CD4-positive, alpha-beta T cell treated with Interleukin-1 beta for 1 hour (primary cell): ENCODE results near the gene FZD4.
"Not testable (repeated sequence)": the region's sequence is repeated elsewhere in the genome, so short reads cannot be mapped to it uniquely, and the experiment has no call there.

Experiments
- DNase-seq, 2 donors: peaks; one replicate each; pipeline ENCODE4 v3.0.0-alpha.2; 2020 to 2022

The FZD4 gene

GRCh38 chr11:86934926-86935579 is 20.1 kb downstream of the FZD4 start:
- DNase-seq, result no peak

GRCh38 chr11:86934582-86934900 is 20.7 kb downstream of the FZD4 start:
- no peak for DNase-seq

- no peak for DNase-seq
Measured at GRCh38 chr11:86933891-86934581, 21.2 kb downstream of the FZD4 start.

- no peak for DNase-seq
Measured at GRCh38 chr11:86932924-86933875, 22.0 kb downstream of the FZD4 start.

- DNase-seq, result no peak
Measured at GRCh38 chr11:86932259-86932585, 23.0 kb downstream of the FZD4 start.

GRCh38 chr11:86931548-86932258 is 23.5 kb downstream of the FZD4 start:
- no peak for DNase-seq

- DNase-seq, result no peak
Measured at GRCh38 chr11:86930957-86931547, 24.1 kb downstream of the FZD4 start.

GRCh38 chr11:86926975-86927374 is 28.2 kb downstream of the FZD4 start:
- DNase-seq, result no peak

GRCh38 chr11:86923999-86924766 is 31.0 kb downstream of the FZD4 start:
- no peak for DNase-seq

- DNase-seq, result no peak
Measured at GRCh38 chr11:86922225-86922624, 33.0 kb downstream of the FZD4 start.

- peak in 1 of 2 donors; percentile 12 for DNase-seq
Measured at GRCh38 chr11:86919557-86920210, 35.5 kb downstream of the FZD4 start.

GRCh38 chr11:86918973-86919372 is 36.2 kb downstream of the FZD4 start:
- no peak for DNase-seq

GRCh38 chr11:86918496-86918895 is 36.7 kb downstream of the FZD4 start:
- no peak for DNase-seq

GRCh38 chr11:86917589-86917988 is 37.6 kb downstream of the FZD4 start:
- DNase-seq, result no peak

- no peak for DNase-seq
Measured at GRCh38 chr11:86916330-86916729, 38.9 kb downstream of the FZD4 start.

GRCh38 chr11:86915850-86916249 is 39.3 kb downstream of the FZD4 start:
- not testable (repeated sequence) for DNase-seq

GRCh38 chr11:86914865-86915519 is 40.2 kb downstream of the FZD4 start:
- no peak for DNase-seq

- no peak for DNase-seq
Measured at GRCh38 chr11:86912238-86912637, 43.0 kb downstream of the FZD4 start.

- no peak for DNase-seq
Measured at GRCh38 chr11:86910592-86910991, 44.6 kb downstream of the FZD4 start.

GRCh38 chr11:86906198-86906597 is 49.0 kb downstream of the FZD4 start:
- DNase-seq, result no peak

- DNase-seq, result no peak
Measured at GRCh38 chr11:86905252-86905651, 49.9 kb downstream of the FZD4 start.
